Mesendoderm (in vitro differentiated cells): Measurements from ENCODE around the gene GSTP1.

Experiments
- DNase-seq: peaks from one replicate; pipeline ENCODE4 v3.0.0; 2013
- H2AK5ac ChIP-seq: 2 replicates; pipeline ENCODE4 v1.6.1; 2013; ENCODE audit warnings: low read length, inconsistent platforms
- H2BK120ac ChIP-seq: 2 replicates; pipeline ENCODE4 v1.6.1; 2013; ENCODE audit warnings: low read depth, mild to moderate bottlenecking, low read length, moderate library complexity, mixed read lengths
- H2BK15ac ChIP-seq: replicated peaks from 2 replicates; pipeline ENCODE4 v1.6.1; 2013; ENCODE audit warnings: low read depth, mild to moderate bottlenecking, moderate library complexity
- H2BK5ac ChIP-seq: 2 replicates; pipeline ENCODE4 v1.6.1; 2013; ENCODE audit warnings: low read length, inconsistent platforms
- H3K18ac ChIP-seq: 2 replicates; pipeline ENCODE4 v1.6.1; 2013; ENCODE audit warnings: mild to moderate bottlenecking, low read length, mixed read lengths
- H3K23ac ChIP-seq: one replicate; pipeline ENCODE4 v1.6.1; 2013; ENCODE audit warnings: low read length
- H3K27ac ChIP-seq: 2 replicates; pipeline ENCODE4 v1.5.1; 2013; ENCODE audit warnings: low read depth, mild to moderate bottlenecking, inconsistent platforms, low read length, moderate library complexity
- H3K27me3 ChIP-seq: 2 replicates; pipeline ENCODE4 v1.6.1; 2013; ENCODE audit warnings: low read length, control low read depth, mild to moderate bottlenecking, inconsistent platforms; ENCODE audit not compliant: insufficient read depth, poor library complexity
- H3K36me3 ChIP-seq: 2 replicates; pipeline ENCODE4 v1.6.1; 2013; ENCODE audit warnings: low read length, inconsistent platforms; ENCODE audit not compliant: control insufficient read depth, insufficient read depth
- H3K4ac ChIP-seq: one replicate; pipeline ENCODE4 v1.6.1; 2013; ENCODE audit warnings: low read depth, mild to moderate bottlenecking, low read length, moderate library complexity
- H3K4me1 ChIP-seq: 2 replicates; pipeline ENCODE4 v1.6.1; 2013; ENCODE audit warnings: low read depth, low read length, inconsistent platforms; ENCODE audit not compliant: control insufficient read depth
- H3K4me2 ChIP-seq: 2 replicates; pipeline ENCODE4 v1.6.1; 2013; ENCODE audit warnings: low read length
- H3K4me3 ChIP-seq: 2 replicates; pipeline ENCODE4 v1.5.1; 2013; ENCODE audit warnings: mild to moderate bottlenecking, low read length
- H3K56ac ChIP-seq: one replicate; pipeline ENCODE4 v1.6.1; 2013; ENCODE audit warnings: low read length
- H3K79me1 ChIP-seq: 2 replicates; pipeline ENCODE4 v1.6.1; 2013; ENCODE audit warnings: low read length, inconsistent platforms
- H3K79me2 ChIP-seq: 2 replicates; pipeline ENCODE4 v1.6.1; 2013; ENCODE audit warnings: mild to moderate bottlenecking, low read length; ENCODE audit not compliant: control insufficient read depth, insufficient read depth
- H3K9ac ChIP-seq: 2 replicates; pipeline ENCODE4 v1.6.1; 2013; ENCODE audit warnings: low read length, inconsistent platforms
- H4K5ac ChIP-seq: one replicate; pipeline ENCODE4 v1.6.1; 2013; ENCODE audit warnings: low read length
- H4K8ac ChIP-seq: one replicate; pipeline ENCODE4 v1.6.1; 2013; ENCODE audit warnings: low read depth, mild to moderate bottlenecking, control low read depth, low read length, moderate library complexity
- WGBS: extraction: QIAGEN DNeasy Blood & Tissue Kit; methylation state at CpG from one replicate; pipeline ENCODE4 v1.1.7; 2013; ENCODE audit warnings: low lambda C conversion rate, missing lambda C conversion rate; ENCODE audit not compliant: insufficient coverage; ENCODE audit errors: extremely low coverage; 5-methylcytosine and 5-hydroxymethylcytosine counted together

The GSTP1 gene

GRCh38 chr11:67606093-67606491, 22.5 kb downstream of the GSTP1 start:
- Histone ChIP-seq H3K18ac (no peak overlapping the region), H3K27me3 (no peaks in the 10 kb centered on the region), H2BK15ac (no peak overlapping the region), H3K23ac (no peak overlapping the region), H4K8ac (no peak overlapping the region), H2BK120ac (no peak overlapping the region), H3K4me2 (peak overlapping the region; percentile 90), H2BK5ac (no peak overlapping the region), H3K27ac (no peak overlapping the region), H3K4me1 (no peaks in the 10 kb centered on the region), H2AK5ac (no peak overlapping the region), H4K5ac (no peak overlapping the region), H3K4ac (no peak overlapping the region), H3K56ac (peak overlapping the region; percentile 82), H3K4me3 (peak overlapping the region; percentile 5), H3K79me1 (peaks cover 7% of the 10 kb centered on the region), H3K9ac (peak overlapping the region; percentile 54), H3K36me3 (no peaks in the 10 kb centered on the region), H3K79me2 (peaks cover 2% of the 10 kb centered on the region)
- no CpG with 5 or more reads among the region's 17 CpGs for WGBS
- DNase-seq, result no peak

GRCh38 chr11:67606492-67607295, 23.1 kb downstream of the GSTP1 start, which contains the start of gene NDUFV1:
TSS of gene NDUFV1 (plus strand) at chr11:67606936. CDS start at chr11:67607005, 69 bp downstream.
- Histone ChIP-seq H3K23ac (no peak within 1 kb of the TSS), H3K36me3 (no peaks in the 10 kb centered on the region), H3K4me1 (no peaks in the 10 kb centered on the region), H3K79me2 (peaks cover 2% of the 10 kb centered on the region), H3K4me2 (peak within 1 kb of the TSS; percentile 90), H3K27ac (no peak within 1 kb of the TSS), H3K4me3 (peak within 1 kb of the TSS; percentile 90), H3K4ac (peak within 1 kb of the TSS; percentile 56), H3K56ac (peak within 1 kb of the TSS; percentile 82), H4K5ac (no peak within 1 kb of the TSS), H3K79me1 (peaks cover 7% of the 10 kb centered on the region), H4K8ac (no peak within 1 kb of the TSS), H2BK120ac (no peak within 1 kb of the TSS), H2BK15ac (no peak within 1 kb of the TSS), H3K18ac (no peak within 1 kb of the TSS), H2AK5ac (no peak within 1 kb of the TSS), H3K9ac (peak within 1 kb of the TSS; percentile 87), H2BK5ac (no peak within 1 kb of the TSS), H3K27me3 (no peaks in the 10 kb centered on the region)
- DNase-seq, result peak; percentile 98
- WGBS, result no CpG with 5 or more reads among the region's 69 CpGs

GRCh38 chr11:67607507-67607906, 23.9 kb downstream of the GSTP1 start:
- Histone ChIP-seq H2BK5ac (no peak overlapping the region), H2BK120ac (no peak overlapping the region), H2AK5ac (no peak overlapping the region), H3K4ac (no peak overlapping the region), H4K5ac (no peak overlapping the region), H3K9ac (peak overlapping the region; percentile 87), H4K8ac (no peak overlapping the region), H3K18ac (no peak overlapping the region), H3K79me1 (peaks cover 7% of the 10 kb centered on the region), H2BK15ac (no peak overlapping the region), H3K4me2 (peak overlapping the region; percentile 39), H3K79me2 (peaks cover 2% of the 10 kb centered on the region), H3K23ac (no peak overlapping the region), H3K27me3 (no peaks in the 10 kb centered on the region), H3K27ac (no peak overlapping the region), H3K4me1 (no peaks in the 10 kb centered on the region), H3K36me3 (no peaks in the 10 kb centered on the region), H3K56ac (peak overlapping the region; percentile 81), H3K4me3 (peak overlapping the region; percentile 90)
- no peak for DNase-seq
- no CpG with 5 or more reads among the region's 9 CpGs for WGBS

- Histone ChIP-seq H3K9ac (no peak overlapping the region), H3K36me3 (no peaks in the 10 kb centered on the region), H3K79me1 (peaks cover 7% of the 10 kb centered on the region), H3K4me3 (no peak overlapping the region), H2AK5ac (no peak overlapping the region), H3K4ac (no peak overlapping the region), H4K8ac (no peak overlapping the region), H2BK5ac (no peak overlapping the region), H3K27ac (no peak overlapping the region), H3K79me2 (peaks cover 2% of the 10 kb centered on the region), H3K18ac (no peak overlapping the region), H4K5ac (no peak overlapping the region), H3K4me1 (no peaks in the 10 kb centered on the region), H2BK120ac (no peak overlapping the region), H3K23ac (no peak overlapping the region), H3K56ac (no peak overlapping the region), H3K4me2 (no peak overlapping the region), H3K27me3 (no peaks in the 10 kb centered on the region), H2BK15ac (no peak overlapping the region)
- DNase-seq, result no peak
- WGBS, result no CpG with 5 or more reads among the region's 8 CpGs
Measured at GRCh38 chr11:67608486-67608885, 24.9 kb downstream of the GSTP1 start.

GRCh38 chr11:67609316-67609715, 25.7 kb downstream of the GSTP1 start:
- Histone ChIP-seq H3K4me3 (no peak overlapping the region), H3K9ac (no peak overlapping the region), H2AK5ac (no peak overlapping the region), H3K4me1 (peaks cover under 1% of the 10 kb centered on the region), H3K23ac (no peak overlapping the region), H4K8ac (no peak overlapping the region), H2BK15ac (no peak overlapping the region), H4K5ac (no peak overlapping the region), H3K27me3 (no peaks in the 10 kb centered on the region), H3K4ac (no peak overlapping the region), H3K79me2 (peaks cover 2% of the 10 kb centered on the region), H3K18ac (no peak overlapping the region), H2BK5ac (no peak overlapping the region), H3K56ac (no peak overlapping the region), H3K36me3 (no peaks in the 10 kb centered on the region), H3K79me1 (peaks cover 7% of the 10 kb centered on the region), H3K4me2 (no peak overlapping the region), H3K27ac (no peak overlapping the region), H2BK120ac (no peak overlapping the region)
- no peak for DNase-seq
- WGBS, result no CpG with 5 or more reads among the region's 10 CpGs
